A673 (cell line): Measurements from ENCODE around the gene KCNJ5. TPM values are rescaled to one million over a fixed set of nuclear protein-coding genes. Genes with fewer than 3 reads are reported as not detected.

ENCODE experiments used
- BruUV-seq: library from RNA; stranded (reverse); fragments of 400-500 nt; replicated peaks from 2 replicates; lab custom pipeline; 2021; lab: Mats Ljungman, UMichigan
- CTCF ChIA-PET: fragments of 300-600 bp; sonication (Branson Sonifier 250); formaldehyde crosslinking; loops from one replicate; lab custom pipeline; 2022; ENCODE audit warnings: antibody characterized with exemption; lab: Charles Lee
- POLR2A ChIA-PET: fragments of 300-600 bp; sonication (Branson Sonifier 250); formaldehyde crosslinking; loops from one replicate; lab custom pipeline; 2022; ENCODE audit warnings: antibody characterized with exemption; ENCODE audit not compliant: low non-redundant PET; lab: Charles Lee
- DNase-seq: peaks from one replicate; pipeline ENCODE4 v3.0.0-alpha.2; 2015; ENCODE audit warnings: low spot score
- H3K27ac ChIP-seq: fragments of 200-600 bp; sonication (generic); 2 replicates; pipeline ENCODE4 v1.5.1; 2016; ENCODE audit warnings: mixed run types, low read depth, mild to moderate bottlenecking, mixed read lengths, antibody characterized with exemption, low read length; ENCODE audit not compliant: poor library complexity, severe bottlenecking
- H3K27me3 ChIP-seq: fragments of 200-600 bp; sonication (generic); replicated peaks from 2 replicates; pipeline ENCODE4 v1.6.1; 2017; ENCODE audit warnings: mixed run types, low read depth, mild to moderate bottlenecking, mixed read lengths, antibody characterized with exemption, low read length; ENCODE audit not compliant: insufficient read depth, poor library complexity
- H3K36me3 ChIP-seq: fragments of 200-600 bp; sonication (generic); 2 replicates; pipeline ENCODE4 v1.6.1; 2016; ENCODE audit warnings: mixed run types, mild to moderate bottlenecking, mixed read lengths, antibody characterized with exemption, low read length; ENCODE audit not compliant: insufficient read depth, poor library complexity, severe bottlenecking
- H3K4me1 ChIP-seq: fragments of 200-600 bp; sonication (generic); 2 replicates; pipeline ENCODE4 v1.6.1; 2017; ENCODE audit warnings: mixed run types, mild to moderate bottlenecking, mixed read lengths, antibody characterized with exemption, low read length; ENCODE audit not compliant: insufficient read depth, poor library complexity, severe bottlenecking
- H3K4me3 ChIP-seq: fragments of 200-600 bp; sonication (generic); 2 replicates; pipeline ENCODE4 v1.5.1; 2016; ENCODE audit warnings: low read depth, mixed run types, mild to moderate bottlenecking, mixed read lengths, low read length; ENCODE audit not compliant: poor library complexity, severe bottlenecking
- H3K9me3 ChIP-seq: fragments of 200-600 bp; sonication (generic); 2 replicates; pipeline ENCODE4 v1.6.1; 2016; ENCODE audit warnings: mixed run types, low read depth, mild to moderate bottlenecking, mixed read lengths, antibody characterized with exemption, low read length; ENCODE audit not compliant: poor library complexity, severe bottlenecking
- EZH2 ChIP-seq: fragments of 200-600 bp; sonication (generic); IDR thresholded peaks from 2 replicates; pipeline ENCODE4 v1.6.1; 2017; ENCODE audit warnings: borderline replicate concordance, low read depth, mild to moderate bottlenecking, mixed read lengths, antibody characterized with exemption, low read length; ENCODE audit not compliant: poor library complexity, severe bottlenecking
- intact Hi-C: fragments of 100-400 bp; cut with micrococcal nuclease; formaldehyde crosslinking; loops from one replicate; pipeline ENCODE4 v1.10.0; 2022; ENCODE audit not compliant: unreplicated experiment
- total RNA-seq: library from RNA; stranded (reverse); gene quantifications from 2 replicates; pipeline ENCODE4 v1.2.3, GENCODE V29; 2021
- TF ChIP-seq, protein P1 (sequence below): fragments of 300-800, 200-600 bp; sonication (generic); conservative IDR thresholded peaks from 2 replicates; pipeline ENCODE4 v1.5.1; 2017; ENCODE audit warnings: low read depth, mild to moderate bottlenecking, antibody characterized with exemption, low read length, moderate library complexity, mixed read lengths

KCNJ5 gene
- total RNA-seq, 1 experiment from 2014 or later: not detected

DNA sequence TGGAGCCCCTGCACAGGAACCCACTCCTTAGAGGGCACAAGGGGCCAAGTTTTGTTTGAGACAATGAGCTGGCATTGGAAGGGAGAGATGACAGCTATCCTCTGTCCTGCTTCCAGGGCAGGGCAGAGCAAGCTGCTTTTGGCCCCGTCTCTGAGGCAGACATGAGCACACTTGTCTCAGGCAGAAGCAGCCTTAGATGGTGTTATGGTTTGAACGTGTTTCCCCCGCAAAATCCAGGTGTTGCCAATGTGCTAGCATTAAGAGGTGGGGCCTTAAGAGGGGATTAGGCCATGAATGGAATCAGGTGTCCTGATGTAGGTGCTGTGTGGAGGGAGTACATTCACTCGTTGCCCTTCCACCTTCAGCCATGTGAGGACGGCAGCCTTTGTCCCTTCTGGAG is 49.0 kb downstream of the KCNJ5 start:
- DNase-seq: no peak
- no peak overlapping the region for H3K27ac ChIP-seq
- BruUV-seq: no TSS peak
- H3K27me3 ChIP-seq: no peaks in the 10 kb centered on the region
- TF ChIP-seq, protein P1, sequence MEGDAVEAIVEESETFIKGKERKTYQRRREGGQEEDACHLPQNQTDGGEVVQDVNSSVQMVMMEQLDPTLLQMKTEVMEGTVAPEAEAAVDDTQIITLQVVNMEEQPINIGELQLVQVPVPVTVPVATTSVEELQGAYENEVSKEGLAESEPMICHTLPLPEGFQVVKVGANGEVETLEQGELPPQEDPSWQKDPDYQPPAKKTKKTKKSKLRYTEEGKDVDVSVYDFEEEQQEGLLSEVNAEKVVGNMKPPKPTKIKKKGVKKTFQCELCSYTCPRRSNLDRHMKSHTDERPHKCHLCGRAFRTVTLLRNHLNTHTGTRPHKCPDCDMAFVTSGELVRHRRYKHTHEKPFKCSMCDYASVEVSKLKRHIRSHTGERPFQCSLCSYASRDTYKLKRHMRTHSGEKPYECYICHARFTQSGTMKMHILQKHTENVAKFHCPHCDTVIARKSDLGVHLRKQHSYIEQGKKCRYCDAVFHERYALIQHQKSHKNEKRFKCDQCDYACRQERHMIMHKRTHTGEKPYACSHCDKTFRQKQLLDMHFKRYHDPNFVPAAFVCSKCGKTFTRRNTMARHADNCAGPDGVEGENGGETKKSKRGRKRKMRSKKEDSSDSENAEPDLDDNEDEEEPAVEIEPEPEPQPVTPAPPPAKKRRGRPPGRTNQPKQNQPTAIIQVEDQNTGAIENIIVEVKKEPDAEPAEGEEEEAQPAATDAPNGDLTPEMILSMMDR: no peak
- no peak for TF ChIP-seq EZH2
- no peaks in the 10 kb centered on the region for H3K9me3 ChIP-seq
- ChIA-PET POLR2A (no interaction called here), CTCF (interaction anchor here (1.9 kb wide), 1 partner anchor 16 kb away, joined by 4 read pairs; no protein-coding TSS in a partner anchor)
- no peaks in the 10 kb centered on the region for H3K36me3 ChIP-seq
- no peak overlapping the region for H3K4me3 ChIP-seq
- H3K4me1 ChIP-seq: no peaks in the 10 kb centered on the region
- intact Hi-C loops: no loop called here

DNA sequence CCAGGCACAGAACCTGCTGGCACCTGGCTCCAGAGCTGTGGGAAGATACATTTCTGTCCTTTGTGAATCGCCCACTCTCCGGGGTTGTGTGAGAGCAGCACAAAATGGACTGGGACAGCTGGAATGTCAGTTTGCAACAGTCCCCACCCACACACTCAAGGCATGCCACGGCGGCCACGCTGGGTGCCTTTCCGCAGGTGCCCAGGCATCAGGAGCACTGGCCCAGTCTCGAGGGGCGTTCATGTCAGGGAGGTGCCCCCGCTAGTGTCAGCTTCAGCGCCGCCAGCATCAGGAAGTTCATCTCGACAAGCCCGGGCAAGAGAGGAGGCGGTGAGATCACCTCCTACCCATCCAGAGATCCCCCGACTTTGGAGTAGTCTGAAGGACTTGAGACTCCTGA is 49.4 kb downstream of the KCNJ5 start:
- Histone ChIP-seq H3K4me3 (no peak overlapping the region), H3K4me1 (no peaks in the 10 kb centered on the region), H3K27ac (no peak overlapping the region), H3K27me3 (no peaks in the 10 kb centered on the region), H3K9me3 (no peaks in the 10 kb centered on the region), H3K36me3 (no peaks in the 10 kb centered on the region)
- no TSS peak for BruUV-seq
- TF ChIP-seq, protein P1: no peak
- TF ChIP-seq EZH2: no peak
- POLR2A ChIA-PET: no interaction called here
- CTCF ChIA-PET: interaction anchor here (1.9 kb wide), 1 partner anchor 16 kb away, joined by 4 read pairs; no protein-coding TSS in a partner anchor
- no peak for DNase-seq
- intact Hi-C loops: no loop called here

DNA sequence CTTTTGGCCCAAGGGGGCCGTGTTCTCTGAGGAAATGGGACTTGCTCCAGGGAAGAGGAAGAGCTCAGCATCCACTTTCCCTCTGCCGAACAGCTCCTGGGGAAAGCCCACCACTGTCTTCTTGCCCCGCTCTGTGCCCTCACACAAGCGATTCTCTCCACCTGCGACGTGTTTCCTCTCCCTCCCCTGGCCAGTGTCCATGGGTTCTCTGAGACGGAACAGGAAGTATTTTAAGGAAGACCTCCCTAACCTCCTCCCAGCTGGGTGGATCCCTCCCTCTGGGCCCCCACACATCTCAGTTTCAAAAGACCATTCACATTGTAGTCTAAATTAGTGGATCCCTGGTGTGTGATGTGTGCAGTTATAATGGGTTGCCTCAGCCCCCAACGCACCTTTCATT is 50.0 kb downstream of the KCNJ5 start:
- ChIA-PET POLR2A (no interaction called here), CTCF (interaction anchor here (1.9 kb wide), 1 partner anchor 15 kb away, joined by 4 read pairs; no protein-coding TSS in a partner anchor)
- no TSS peak for BruUV-seq
- TF ChIP-seq, protein P1: no peak
- TF ChIP-seq EZH2: no peak
- no peak overlapping the region for H3K27ac ChIP-seq
- intact Hi-C loops: no loop called here
- H3K9me3 ChIP-seq: no peaks in the 10 kb centered on the region
- DNase-seq: no peak
- H3K27me3 ChIP-seq: no peaks in the 10 kb centered on the region
- H3K36me3 ChIP-seq: no peaks in the 10 kb centered on the region
- H3K4me3 ChIP-seq: no peak overlapping the region
- H3K4me1 ChIP-seq: no peaks in the 10 kb centered on the region
